K562 (cell line): ENCODE data around the gene GOT2. TPM values are rescaled to one million over a fixed set of nuclear protein-coding genes. Genes with fewer than 3 reads are reported as not detected.

Experiments used
- E2F3 ChIP-seq: fragments of 250-450 bp; sonication (Bioruptor Pico); IDR thresholded peaks from 2 replicates; pipeline ENCODE4 v1.4.0; 2020; ENCODE audit warnings: mild to moderate bottlenecking
- EGR1 ChIP-seq: fragments of 450-650 bp; conservative IDR thresholded peaks from 2 replicates; pipeline ENCODE4 v1.6.1; 2017; ENCODE audit warnings: mild to moderate bottlenecking
- EP300 ChIP-seq: IDR thresholded peaks from 2 replicates; pipeline ENCODE4 v1.6.1; 2012; ENCODE audit warnings: low read length, improper control_type of control experiment
- FOXK2 ChIP-seq, 2 experiments: fragments of 450-650 bp; IDR thresholded peaks in 1 of 2; conservative IDR thresholded peaks in 1 of 2; 2 replicates each; pipeline ENCODE4 v1.6.1; 2016; ENCODE audit warnings: low read depth in 2 of 2, mild to moderate bottlenecking in 1 of 2
- GABPB1 ChIP-seq: sonication (generic); formaldehyde crosslinking; IDR thresholded peaks from 2 replicates; pipeline ENCODE4 v1.8.0; 2022; ENCODE audit warnings: mild to moderate bottlenecking, missing genetic modification reagents
- HNRNPUL1 ChIP-seq: fragments of 200-400 bp; formaldehyde crosslinking; IDR thresholded peaks from 2 replicates; pipeline ENCODE4 v1.6.1; 2017; ENCODE audit warnings: low read length
- MCM5 ChIP-seq: fragments of 450-650 bp; IDR thresholded peaks from 2 replicates; pipeline ENCODE4 v1.6.1; 2016; ENCODE audit warnings: low read depth
- MLX ChIP-seq, 2 experiments: fragments of 450-650 bp in 1 of 2; sonication (generic) in 1 of 2; formaldehyde crosslinking; conservative IDR thresholded peaks; 2 replicates each; pipeline versions ENCODE4 v1.4.0 to v1.8.1; 2020 to 2022; ENCODE audit warnings: mild to moderate bottlenecking in 1 of 2, missing genetic modification reagents in 1 of 2
- NFIX ChIP-seq: fragments of 250-450 bp; sonication (Bioruptor Pico); IDR thresholded peaks from 2 replicates; pipeline ENCODE4 v1.4.0; 2020; ENCODE audit warnings: low read depth, mild to moderate bottlenecking, moderate library complexity
- NR2C2 ChIP-seq, 2 experiments: fragments of 200-800 bp in 1 of 2; sonication (Bioruptor generic) in 1 of 2; sonication (generic) in 1 of 2; formaldehyde crosslinking in 1 of 2; IDR thresholded peaks; 2 replicates each; pipeline versions ENCODE4 v1.6.1 to v1.8.0; 2016 to 2022; ENCODE audit warnings: mild to moderate bottlenecking in 1 of 2, missing compliant biosample characterization in 1 of 2, missing genetic modification characterization in 1 of 2, missing genetic modification reagents in 1 of 2
- PHF20 ChIP-seq: fragments of 450-650 bp; IDR thresholded peaks from 2 replicates; pipeline ENCODE4 v1.6.1; 2018; ENCODE audit not compliant: partially characterized antibody
- PRPF4 ChIP-seq: fragments of 200-400 bp; formaldehyde crosslinking; IDR thresholded peaks from one replicate; pipeline ENCODE4 v1.6.1; 2017; ENCODE audit warnings: low read length, low read depth, mild to moderate bottlenecking; ENCODE audit not compliant: insufficient read depth, poor library complexity, severe bottlenecking
- RFX5 ChIP-seq: IDR thresholded peaks from 2 replicates; pipeline ENCODE4 v1.6.1; 2011; ENCODE audit warnings: low read depth, mild to moderate bottlenecking, improper control_type of control experiment, low read length
- RNF2 ChIP-seq: sonication (generic); IDR thresholded peaks from 2 replicates; pipeline ENCODE4 v1.6.1; 2016
- SMARCA4 ChIP-seq: fragments of 450-650 bp; IDR thresholded peaks from 2 replicates; pipeline ENCODE4 v1.6.1; 2016
- SRSF9 ChIP-seq: fragments of 200-400 bp; formaldehyde crosslinking; IDR thresholded peaks from 2 replicates; pipeline ENCODE4 v1.6.1; 2017; ENCODE audit warnings: low read depth, low read length, borderline replicate concordance
- ZNF121 ChIP-seq: sonication (generic); formaldehyde crosslinking; conservative IDR thresholded peaks from 2 replicates; pipeline ENCODE4 v1.8.0; 2022; ENCODE audit warnings: missing genetic modification reagents
- ZNF146 ChIP-seq: IDR thresholded peaks from one replicate; pipeline ENCODE4 v1.6.1; 2018; ENCODE audit warnings: missing compliant biosample characterization; ENCODE audit not compliant: unreplicated experiment
- ZNF175 ChIP-seq: fragments of 200-800 bp; sonication (Bioruptor generic); IDR thresholded peaks from 2 replicates; pipeline ENCODE4 v1.6.1; 2016; ENCODE audit warnings: low read depth, mild to moderate bottlenecking, missing genetic modification characterization, missing compliant biosample characterization
- ZNF384 ChIP-seq: IDR thresholded peaks from 2 replicates; pipeline ENCODE4 v1.6.1; 2012; ENCODE audit warnings: low read depth, low read length, improper control_type of control experiment
- polyA plus RNA-seq, 8 experiments: library from polyadenylated mRNA; depleted of rRNA in 4 of 8; stranded (reverse) in 5 of 8; unstranded in 3 of 8; fragments of >200 nt; fragmentation: Nextera tagmentation in 2 of 8; fragmentation: Illumina TruSeq in 1 of 8; extraction: Ambion mirVana in 2 of 8; extraction: Trizol in 1 of 8; gene quantifications; 2 replicates each; pipeline versions ENCODE4 v1.2.1 to v1.2.3, GENCODE V29; 2011 to 2014; ENCODE audit warnings: inconsistent platforms in 1 of 8, missing spikeins in 1 of 8
- total RNA-seq, 7 experiments: library from RNA; depleted of rRNA in 6 of 7; stranded (reverse); fragments of >200 nt in 6 of 7; fragmentation: Illumina TruSeq in 2 of 7; extraction: Trizol in 2 of 7; gene quantifications; 2 replicates each; pipeline versions ENCODE4 v1.2.1 to v1.2.3, GENCODE V29; 2011 to 2021; ENCODE audit warnings: low replicate concordance in 1 of 7
- TF ChIP-seq, protein P1 (sequence below): sonication (generic); formaldehyde crosslinking; IDR thresholded peaks from 2 replicates; pipeline ENCODE4 v1.8.1; 2022; ENCODE audit warnings: missing genetic modification reagents
- TF ChIP-seq, protein P2 (sequence below): sonication (generic); formaldehyde crosslinking; IDR thresholded peaks from 2 replicates; pipeline ENCODE4 v1.8.0; 2022; ENCODE audit warnings: missing genetic modification reagents, mild to moderate bottlenecking, moderate library complexity, borderline replicate concordance
- TF ChIP-seq, protein P3 (sequence below): fragments of 250-450 bp; sonication (Bioruptor Pico); IDR thresholded peaks from 2 replicates; pipeline ENCODE4 v1.5.0; 2020; ENCODE audit warnings: mild to moderate bottlenecking

The GOT2 gene
- total and polyA plus RNA-seq, 9 of the 15 experiments (the other 6 are each of a cell fraction or from before 2014, with no cell fraction given) = 43.1 to 190 (median 80.2) TPM

DNA sequence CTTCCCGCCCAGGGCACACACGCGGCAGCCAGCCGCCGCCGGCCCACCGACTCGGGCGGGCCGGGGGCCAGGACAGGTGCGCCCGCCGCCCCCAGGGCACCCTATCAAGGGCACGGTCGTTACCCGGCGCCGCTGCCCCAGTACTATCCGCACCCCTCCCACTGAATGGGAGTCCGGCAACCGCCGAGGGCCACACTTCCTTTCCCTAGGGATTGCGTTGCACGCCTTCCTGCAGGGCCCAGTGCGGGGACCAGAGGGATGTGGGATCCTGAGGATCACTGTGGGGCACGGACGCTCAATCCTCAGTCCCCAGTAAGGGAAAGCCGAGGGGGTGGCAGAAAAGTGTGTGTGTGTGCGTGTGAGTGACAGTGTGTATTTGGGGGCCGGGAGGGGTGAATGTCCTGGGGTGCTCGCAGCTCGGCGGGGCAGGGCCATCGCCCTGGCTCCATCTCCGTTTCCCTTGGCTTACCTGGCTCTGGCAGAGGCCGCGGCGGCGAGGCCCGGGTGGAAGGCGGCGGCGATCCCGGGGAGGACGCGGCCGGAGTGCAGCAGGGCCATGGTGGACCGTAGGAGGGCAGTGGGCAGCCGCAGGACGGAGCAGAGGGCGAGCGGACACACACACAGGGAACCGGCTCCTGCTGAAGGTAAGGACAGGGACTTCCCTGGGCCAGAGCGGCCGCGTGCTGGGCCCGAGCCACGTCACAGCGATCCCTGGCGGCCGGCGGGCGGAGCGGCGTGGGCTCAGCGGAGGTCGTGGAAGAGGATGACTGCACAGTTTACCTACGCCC is at the start of gene GOT2 (continued):
- no peak for TF ChIP-seq MCM5
- peak; percentile 47 to 51; a peak in 2 of 4 replicates for TF ChIP-seq FOXK2 (conservative IDR thresholded peaks at IDR 0.05 in 1 of 2, IDR thresholded peaks at IDR 0.05 in 1 of 2; ENCODE audit: low read depth in 2 of 2)
- TF ChIP-seq GABPB1 (CRISPR knock-in tag) = peak; percentile 73
- no peak for TF ChIP-seq PRPF4
- peak; percentile 55; the same call in 1 of the 2 replicates for TF ChIP-seq NR2C2 (CRISPR knock-in tag; IDR thresholded peaks at IDR 0.05)
- peak; percentile 44 for TF ChIP-seq NR2C2 (tag; IDR thresholded peaks at IDR 0.05)
- no peak; the same call in 1 of the 2 replicates for TF ChIP-seq ZNF175 (CRISPR knock-in tag)
- peak; percentile 39; the same call in 1 of the 2 replicates for TF ChIP-seq EGR1
- TF ChIP-seq ZNF146 (CRISPR knock-in tag) = no peak
- no peak for TF ChIP-seq NFIX (CRISPR knock-in tag)
- no peak for TF ChIP-seq E2F3 (CRISPR knock-in tag)
- TF ChIP-seq, protein P1, sequence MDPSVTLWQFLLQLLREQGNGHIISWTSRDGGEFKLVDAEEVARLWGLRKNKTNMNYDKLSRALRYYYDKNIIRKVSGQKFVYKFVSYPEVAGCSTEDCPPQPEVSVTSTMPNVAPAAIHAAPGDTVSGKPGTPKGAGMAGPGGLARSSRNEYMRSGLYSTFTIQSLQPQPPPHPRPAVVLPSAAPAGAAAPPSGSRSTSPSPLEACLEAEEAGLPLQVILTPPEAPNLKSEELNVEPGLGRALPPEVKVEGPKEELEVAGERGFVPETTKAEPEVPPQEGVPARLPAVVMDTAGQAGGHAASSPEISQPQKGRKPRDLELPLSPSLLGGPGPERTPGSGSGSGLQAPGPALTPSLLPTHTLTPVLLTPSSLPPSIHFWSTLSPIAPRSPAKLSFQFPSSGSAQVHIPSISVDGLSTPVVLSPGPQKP (CRISPR knock-in tag) = no peak
- peak; percentile 52; the same call in 1 of the 2 replicates for TF ChIP-seq RNF2
- TF ChIP-seq, protein P2, sequence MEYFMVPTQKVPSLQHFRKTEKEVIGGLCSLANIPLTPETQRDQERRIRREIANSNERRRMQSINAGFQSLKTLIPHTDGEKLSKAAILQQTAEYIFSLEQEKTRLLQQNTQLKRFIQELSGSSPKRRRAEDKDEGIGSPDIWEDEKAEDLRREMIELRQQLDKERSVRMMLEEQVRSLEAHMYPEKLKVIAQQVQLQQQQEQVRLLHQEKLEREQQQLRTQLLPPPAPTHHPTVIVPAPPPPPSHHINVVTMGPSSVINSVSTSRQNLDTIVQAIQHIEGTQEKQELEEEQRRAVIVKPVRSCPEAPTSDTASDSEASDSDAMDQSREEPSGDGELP (CRISPR knock-in tag) = peak; percentile 91
- TF ChIP-seq SMARCA4 = no peak
- TF ChIP-seq EP300 = peak; percentile 17; the same call in 1 of the 2 replicates
- TF ChIP-seq, protein P3, sequence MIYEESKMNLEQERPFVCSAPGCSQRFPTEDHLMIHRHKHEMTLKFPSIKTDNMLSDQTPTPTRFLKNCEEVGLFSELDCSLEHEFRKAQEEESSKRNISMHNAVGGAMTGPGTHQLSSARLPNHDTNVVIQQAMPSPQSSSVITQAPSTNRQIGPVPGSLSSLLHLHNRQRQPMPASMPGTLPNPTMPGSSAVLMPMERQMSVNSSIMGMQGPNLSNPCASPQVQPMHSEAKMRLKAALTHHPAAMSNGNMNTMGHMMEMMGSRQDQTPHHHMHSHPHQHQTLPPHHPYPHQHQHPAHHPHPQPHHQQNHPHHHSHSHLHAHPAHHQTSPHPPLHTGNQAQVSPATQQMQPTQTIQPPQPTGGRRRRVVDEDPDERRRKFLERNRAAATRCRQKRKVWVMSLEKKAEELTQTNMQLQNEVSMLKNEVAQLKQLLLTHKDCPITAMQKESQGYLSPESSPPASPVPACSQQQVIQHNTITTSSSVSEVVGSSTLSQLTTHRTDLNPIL = no peak
- peak; percentile 76 for TF ChIP-seq PHF20
- no peak for TF ChIP-seq MLX (CRISPR knock-in tag; conservative IDR thresholded peaks at IDR 0.05)
- TF ChIP-seq ZNF384 = 0 out of 2 replicates have a peak, but pooled peaks have one; percentile 9
- TF ChIP-seq RFX5 = no peak
- TF ChIP-seq ZNF121 (CRISPR knock-in tag) = no peak; the same call in 1 of the 2 replicates
- TF ChIP-seq SRSF9 = no peak
- TF ChIP-seq HNRNPUL1 = no peak
